Measurements from ENCODE around the gene FATE1. TPM values are rescaled to one million over a fixed set of nuclear protein-coding genes. Genes with fewer than 3 reads are reported as not detected.
"Not testable (repeated sequence)": the region's sequence is repeated elsewhere in the genome, so short reads cannot be mapped to it uniquely, and the experiment has no call there.

FATE1 gene
- not detected in 2 replicates for total RNA-seq

GRCh38 chrX:151715752-151716151 is at the start of gene FATE1:
TSS of gene FATE1 (plus strand) at chrX:151716035. CDS start at chrX:151716120, 85 bp downstream.
- no peak for DNase-seq (ENCODE audit: low read depth, low spot score)

GRCh38 chrX:151675121-151675746 is 40.6 kb upstream of the FATE1 start:
- DNase-seq (ENCODE audit: low read depth, low spot score) = no peak

- DNase-seq (ENCODE audit: low read depth, low spot score) = no peak
Measured at GRCh38 chrX:151676196-151676595, 39.6 kb upstream of the FATE1 start.

GRCh38 chrX:151679798-151680402 is 35.9 kb upstream of the FATE1 start:
- no peak for DNase-seq (ENCODE audit: low read depth, low spot score)

- DNase-seq (ENCODE audit: low read depth, low spot score) = no peak
Measured at GRCh38 chrX:151680805-151681204, 35.0 kb upstream of the FATE1 start.

GRCh38 chrX:151687635-151688034 is 28.2 kb upstream of the FATE1 start:
- no peak for DNase-seq (ENCODE audit: low read depth, low spot score)

- no peak for DNase-seq (ENCODE audit: low read depth, low spot score)
Measured at GRCh38 chrX:151688695-151689094, 27.1 kb upstream of the FATE1 start.

GRCh38 chrX:151692825-151693224 is 23.0 kb upstream of the FATE1 start:
- DNase-seq (ENCODE audit: low read depth, low spot score) = no peak

GRCh38 chrX:151694121-151694520 is 21.7 kb upstream of the FATE1 start:
- no peak for DNase-seq (ENCODE audit: low read depth, low spot score)

- DNase-seq (ENCODE audit: low read depth, low spot score) = no peak
Measured at GRCh38 chrX:151694661-151695582, 20.9 kb upstream of the FATE1 start, which contains the start of gene PRRG3. TSS of gene PRRG3 (plus strand) at chrX:151695458. CDS start at chrX:151698815, 3,357 bp downstream.

- no peak for DNase-seq (ENCODE audit: low read depth, low spot score)
Measured at GRCh38 chrX:151695583-151696340, 20.1 kb upstream of the FATE1 start.

GRCh38 chrX:151697082-151697481 is 18.8 kb upstream of the FATE1 start:
- DNase-seq (ENCODE audit: low read depth, low spot score) = not testable (repeated sequence)

GRCh38 chrX:151697522-151697921 is 18.3 kb upstream of the FATE1 start:
- no peak for DNase-seq (ENCODE audit: low read depth, low spot score)

- no peak for DNase-seq (ENCODE audit: low read depth, low spot score)
Measured at GRCh38 chrX:151698485-151698884, 17.4 kb upstream of the FATE1 start.

GRCh38 chrX:151699746-151700145 is 16.1 kb upstream of the FATE1 start:
- DNase-seq (ENCODE audit: low read depth, low spot score) = no peak

- no peak for DNase-seq (ENCODE audit: low read depth, low spot score)
Measured at GRCh38 chrX:151700581-151700980, 15.3 kb upstream of the FATE1 start.

GRCh38 chrX:151701071-151701470 is 14.8 kb upstream of the FATE1 start:
- no peak for DNase-seq (ENCODE audit: low read depth, low spot score)

GRCh38 chrX:151701531-151701930 is 14.3 kb upstream of the FATE1 start:
- no peak for DNase-seq (ENCODE audit: low read depth, low spot score)

GRCh38 chrX:151702026-151702714 is 13.7 kb upstream of the FATE1 start:
- no peak for DNase-seq (ENCODE audit: low read depth, low spot score)

GRCh38 chrX:151702741-151703340 is 13.0 kb upstream of the FATE1 start:
- no peak for DNase-seq (ENCODE audit: low read depth, low spot score)
